ENCODE measurements around the gene FRYL.
"Not testable (repeated sequence)": the region's sequence is repeated elsewhere in the genome, so short reads cannot be mapped to it uniquely, and the experiment has no call there.

The FRYL gene

GRCh38 chr4:48654015-48654664 is 125.9 kb downstream of the FRYL start:
- no peak for DNase-seq (ENCODE audit: low spot score)

DNA sequence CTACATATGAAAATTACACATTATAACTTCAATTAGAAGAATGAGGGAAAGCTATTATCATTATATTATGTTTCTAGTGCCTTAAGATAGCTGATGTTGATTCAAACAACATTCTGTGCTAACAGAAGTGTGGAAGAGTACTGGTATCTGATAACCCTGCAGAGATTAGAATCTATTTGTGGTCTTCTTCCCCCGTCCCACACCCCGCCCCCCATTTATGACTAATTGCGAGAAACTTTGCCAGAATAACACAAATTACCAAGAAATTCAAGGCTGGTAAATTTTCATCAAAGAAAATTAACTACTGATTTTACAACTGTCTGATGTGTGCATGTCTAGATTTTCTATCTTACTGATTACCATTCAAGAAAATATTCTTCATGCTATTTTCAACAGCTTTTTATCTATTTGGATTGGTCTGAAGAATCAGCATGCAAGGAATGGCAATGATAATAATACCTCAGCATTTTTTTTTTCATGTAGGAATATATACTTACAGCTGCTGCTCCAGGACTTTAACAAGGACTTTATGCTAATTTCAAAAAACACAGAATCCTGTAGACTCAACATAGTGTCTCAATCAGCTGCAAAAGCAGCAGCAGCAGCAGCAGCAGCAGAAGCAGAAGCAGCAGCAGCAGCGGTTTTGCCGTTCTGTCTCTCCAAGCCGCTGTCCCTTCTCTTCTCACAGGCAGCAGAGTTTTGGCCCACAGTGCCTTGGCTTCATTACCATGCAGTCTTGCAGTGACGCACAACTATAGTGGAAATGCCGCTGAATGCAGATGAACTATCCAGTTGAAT is 126.7 kb downstream of the FRYL start:
- no peak for DNase-seq (ENCODE audit: low spot score)

- no peak for DNase-seq (ENCODE audit: low spot score)
These were observed 128.2 kb downstream of the FRYL start for GRCh38 chr4:48651914-48652313.

GRCh38 chr4:48649505-48649904 is 130.6 kb downstream of the FRYL start:
- no peak for DNase-seq (ENCODE audit: low spot score)

DNA sequence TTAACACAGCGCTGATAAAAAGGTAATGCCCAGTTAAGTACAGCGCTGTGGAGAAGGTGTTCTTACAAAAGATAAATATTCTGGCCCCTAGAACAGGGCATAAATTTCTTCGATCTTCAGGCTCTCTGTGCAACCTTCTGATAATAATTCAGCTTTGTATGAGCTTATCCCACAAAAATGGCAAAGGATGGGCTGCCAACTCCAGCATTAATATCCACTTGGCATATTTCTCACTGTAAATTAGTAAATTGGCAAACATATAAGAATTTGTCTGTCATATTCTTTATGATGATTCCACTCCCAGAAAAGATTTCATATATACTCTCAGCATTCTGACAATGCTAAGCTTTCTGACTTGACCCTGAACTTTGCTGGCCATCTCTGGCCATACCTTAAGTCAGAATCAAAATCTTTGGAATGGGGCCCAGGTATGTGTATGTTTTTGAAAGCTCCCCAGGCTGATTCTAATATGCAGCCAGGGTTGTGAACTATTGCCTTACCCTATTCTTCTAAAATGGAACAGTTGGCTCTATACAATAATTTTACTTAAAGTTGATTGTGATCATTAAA is 134.8 kb downstream of the FRYL start:
- DNase-seq (ENCODE audit: low spot score) = no peak

GRCh38 chr4:48642421-48643374 is 137.4 kb downstream of the FRYL start:
- no peak for DNase-seq (ENCODE audit: low spot score)

DNA sequence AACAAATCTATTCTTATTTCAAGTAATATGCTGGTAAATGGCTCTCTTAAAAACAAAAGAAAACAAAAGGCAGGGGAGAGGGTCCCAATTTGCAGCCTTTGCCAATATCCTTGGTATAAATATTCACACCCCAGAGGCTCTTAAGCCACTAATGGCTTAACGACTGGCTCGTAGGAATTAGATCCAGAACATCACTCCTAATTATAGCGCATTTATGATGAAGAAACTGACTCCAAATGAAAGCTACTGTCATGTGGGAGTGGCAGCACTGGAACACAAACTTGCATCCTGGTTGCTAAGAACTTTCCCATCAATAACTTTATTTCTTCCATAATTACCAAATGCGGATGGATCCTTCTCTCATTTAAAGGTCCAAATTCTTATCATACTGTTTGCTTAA is 138.7 kb downstream of the FRYL start:
- no peak for DNase-seq (ENCODE audit: low spot score)

DNA sequence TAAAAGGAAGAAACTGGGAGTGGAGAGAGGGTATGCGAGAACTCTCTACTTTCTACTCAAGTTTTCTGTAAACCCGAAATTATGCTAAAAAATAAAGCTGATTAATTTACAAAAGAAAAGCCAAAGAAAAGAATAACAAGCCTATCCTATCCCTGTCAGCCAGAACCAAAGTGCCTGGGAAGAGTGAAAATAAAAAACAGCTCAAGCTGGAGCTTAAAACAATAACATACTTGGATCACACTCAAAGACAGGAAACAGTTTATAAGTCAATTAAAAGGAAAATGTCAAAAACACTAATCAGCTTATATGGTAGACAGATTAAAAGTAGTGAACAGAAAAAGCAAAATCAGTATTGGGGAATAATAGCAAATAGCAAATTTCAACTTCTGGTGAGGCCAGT is 139.4 kb downstream of the FRYL start:
- no peak for DNase-seq (ENCODE audit: low spot score)

- DNase-seq (ENCODE audit: low spot score) = no peak
These were observed 139.9 kb downstream of the FRYL start for GRCh38 chr4:48640225-48640624.

GRCh38 chr4:48639807-48640206 is 140.3 kb downstream of the FRYL start:
- no peak for DNase-seq (ENCODE audit: low spot score)

DNA sequence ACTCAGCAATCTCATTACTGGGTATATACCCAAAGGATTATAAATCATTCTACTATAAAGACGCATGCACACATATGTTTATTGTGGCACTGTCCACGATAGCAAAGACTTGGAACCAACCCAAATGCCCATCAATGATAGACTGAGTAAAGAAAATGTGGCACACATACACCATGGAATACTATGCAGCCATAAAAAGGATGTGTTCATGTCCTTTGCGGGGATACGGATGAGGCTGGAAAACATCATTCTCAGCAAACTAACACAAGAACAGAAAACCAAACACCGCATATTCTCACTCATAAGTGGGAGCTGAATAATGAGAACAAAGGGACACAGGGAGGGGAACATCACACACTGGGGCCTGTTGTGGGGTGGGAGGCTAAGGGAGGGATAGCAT is 141.5 kb downstream of the FRYL start:
- DNase-seq (ENCODE audit: low spot score) = not testable (repeated sequence)

- no peak for DNase-seq (ENCODE audit: low spot score)
These were observed 143.2 kb downstream of the FRYL start for GRCh38 chr4:48636911-48637310.

DNA sequence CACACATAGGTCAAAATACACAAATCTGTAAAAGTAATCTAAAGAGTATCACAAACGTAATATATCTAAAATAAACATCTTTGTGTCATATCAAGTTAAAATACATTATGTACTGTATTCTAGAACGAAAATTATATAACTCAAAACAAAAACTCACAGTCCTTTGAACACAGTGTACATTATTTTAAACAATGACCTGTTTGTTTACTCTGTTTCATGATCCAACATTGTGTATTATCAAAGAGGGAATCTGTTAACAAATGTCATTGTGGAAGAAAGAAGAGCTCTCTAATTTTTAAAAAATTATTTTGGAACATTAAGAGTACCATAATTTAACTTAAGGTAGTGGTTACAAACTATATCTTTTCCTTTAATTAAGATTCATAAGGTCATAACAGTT is 144.1 kb downstream of the FRYL start:
- no peak for DNase-seq (ENCODE audit: low spot score)

DNA sequence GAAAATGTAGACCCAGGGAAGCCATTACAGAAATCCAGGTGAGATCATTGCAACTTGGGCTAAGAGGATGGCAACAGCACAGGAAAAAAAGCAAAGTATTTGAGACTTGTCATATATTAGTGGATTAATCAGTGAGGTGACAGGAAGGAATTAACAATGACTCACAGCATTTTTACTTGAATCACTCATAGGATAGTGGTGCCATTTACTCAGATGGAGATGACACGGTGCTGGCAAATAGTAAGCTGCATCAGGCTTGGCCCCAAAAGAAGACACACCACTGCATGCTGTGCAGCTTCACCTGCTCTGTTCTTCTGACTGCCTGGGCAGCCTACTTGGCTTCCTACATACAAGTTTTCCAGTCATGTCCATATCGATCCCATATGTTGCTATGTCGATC is 144.8 kb downstream of the FRYL start:
- DNase-seq (ENCODE audit: low spot score) = no peak

DNA sequence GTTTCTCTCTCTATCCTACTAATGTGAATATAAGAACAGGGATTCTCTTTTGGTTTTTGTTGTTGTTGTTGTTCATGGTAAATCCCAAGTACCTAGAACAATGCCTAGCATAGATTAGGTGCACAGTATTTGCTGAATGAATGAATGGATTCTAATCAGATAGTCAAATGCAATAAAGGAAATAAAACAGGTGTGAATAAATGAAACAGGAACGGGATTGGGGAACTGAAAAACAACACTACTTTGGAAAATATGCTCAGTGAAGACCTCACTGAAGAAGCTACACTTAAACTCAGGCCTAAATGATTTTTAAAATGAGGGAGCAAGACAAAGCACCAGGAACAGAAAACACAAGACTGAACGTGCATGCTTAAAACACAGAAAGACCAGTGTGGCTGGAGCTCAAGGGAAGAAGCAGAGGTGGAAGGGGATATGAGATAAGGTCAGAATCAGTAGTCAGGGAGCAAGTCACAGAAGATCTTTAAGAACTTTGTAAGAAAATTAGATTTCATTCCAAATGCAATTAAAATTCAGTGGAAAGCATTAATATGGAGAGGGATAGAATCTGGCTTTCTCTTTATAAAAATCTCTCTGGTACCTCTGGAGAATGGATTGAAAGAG is 145.3 kb downstream of the FRYL start:
- DNase-seq (ENCODE audit: low spot score) = no peak

GRCh38 chr4:48633657-48634056 is 146.4 kb downstream of the FRYL start:
- DNase-seq (ENCODE audit: low spot score) = no peak

GRCh38 chr4:48629458-48629857 is 150.6 kb downstream of the FRYL start:
- no peak for DNase-seq (ENCODE audit: low spot score)

GRCh38 chr4:48623182-48623780 is 156.8 kb downstream of the FRYL start:
- no peak for DNase-seq (ENCODE audit: low spot score)

GRCh38 chr4:48620831-48621230 is 159.2 kb downstream of the FRYL start:
- no peak for DNase-seq (ENCODE audit: low spot score)

GRCh38 chr4:48620093-48620492 is 160.0 kb downstream of the FRYL start:
- no peak for DNase-seq (ENCODE audit: low spot score)

DNA sequence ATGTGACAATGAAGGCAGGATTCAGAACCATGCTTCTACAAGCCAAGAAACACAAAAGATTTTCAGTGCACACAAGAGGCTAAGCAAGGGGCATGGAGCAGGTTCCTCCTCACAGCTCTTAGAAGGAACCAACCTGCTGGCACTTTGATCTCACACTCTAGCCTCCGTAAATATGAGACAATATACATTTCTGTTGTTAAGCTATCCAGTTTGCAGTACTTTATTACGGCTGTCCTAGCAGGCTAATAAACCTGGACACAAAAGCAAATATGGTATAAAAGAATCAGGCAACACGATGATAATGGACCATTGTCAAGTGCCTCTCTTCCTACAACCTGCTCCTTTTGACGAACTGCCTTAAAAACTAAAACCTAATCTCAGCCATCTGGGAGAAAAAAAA is 175.6 kb downstream of the FRYL start:
- no peak for DNase-seq (ENCODE audit: low spot score)

Data from hematopoietic multipotent progenitor cell treated with erythropoietin and hydrocortisone succinate and interleukin-3 and kit ligand, for 17 days (in vitro differentiated cells).